Large intestine (tissue), 3 donors: ENCODE results near the gene ATG16L2. TPM values are rescaled to one million over a fixed set of nuclear protein-coding genes. Genes with fewer than 3 reads are reported as not detected.
"Not testable (repeated sequence)": the region's sequence is repeated elsewhere in the genome, so short reads cannot be mapped to it uniquely, and the experiment has no call there.

Experiments used
- DNase-seq, 2 donors: peaks; one replicate each; pipeline versions ENCODE4 v3.0.0 to v3.0.0-alpha.2; 2013
- H3K27ac ChIP-seq: one replicate; pipeline ENCODE4 v1.5.1; 2013; ENCODE audit warnings: low read length
- H3K27me3 ChIP-seq: 2 replicates; pipeline ENCODE4 v1.6.1; 2013; ENCODE audit warnings: low read length; ENCODE audit not compliant: control insufficient read depth, insufficient read depth
- H3K36me3 ChIP-seq: 2 replicates; pipeline ENCODE4 v1.6.1; 2013; ENCODE audit warnings: low read length; ENCODE audit not compliant: control insufficient read depth, insufficient read depth
- H3K4me1 ChIP-seq: one replicate; pipeline ENCODE4 v1.6.1; 2013; ENCODE audit warnings: low read length; ENCODE audit not compliant: control insufficient read depth, insufficient read depth
- H3K4me3 ChIP-seq: one replicate; pipeline ENCODE4 v1.5.1; 2013; ENCODE audit warnings: low read length
- H3K9me3 ChIP-seq: one replicate; pipeline ENCODE4 v1.6.1; 2013; ENCODE audit warnings: mild to moderate bottlenecking, low read depth, low read length, moderate library complexity; ENCODE audit not compliant: control insufficient read depth
- WGBS: methylation state at CpG from one replicate; pipeline ENCODE4 v1.1.5; 2013; ENCODE audit warnings: low lambda C conversion rate; ENCODE audit not compliant: insufficient coverage; 5-methylcytosine and 5-hydroxymethylcytosine counted together
- polyA plus RNA-seq: library from polyadenylated mRNA; unstranded; fragments of 120-200 nt; gene quantifications from one replicate; pipeline ENCODE4 v1.2.1, GENCODE V29; 2013

ATG16L2 gene
- polyA plus RNA-seq, 1 donor: 47.5 TPM

DNA sequence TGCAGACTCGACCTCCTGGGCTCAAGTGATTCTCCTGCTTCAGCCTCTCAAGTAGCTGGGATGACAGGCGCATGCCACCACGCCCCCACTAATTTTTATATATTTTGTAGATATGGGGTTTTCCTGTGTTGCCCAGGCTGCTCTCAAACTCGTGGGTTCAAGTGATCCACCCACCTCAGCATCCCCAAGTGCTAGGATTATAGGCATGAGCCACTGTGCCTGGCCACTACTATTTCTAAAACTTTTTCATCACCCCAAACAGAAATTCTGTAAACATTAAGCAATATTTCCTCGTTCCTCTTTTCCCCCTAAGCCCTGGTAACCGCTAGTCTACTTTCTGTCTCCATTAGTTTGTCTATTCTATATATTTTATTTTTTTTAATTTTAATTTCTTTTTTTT, 9.0 kb upstream of the ATG16L2 start:
- Histone ChIP-seq H3K4me1 (no peaks in the 10 kb centered on the region), H3K36me3 (peaks cover 4% of the 10 kb centered on the region), H3K27me3 (no peaks in the 10 kb centered on the region), H3K27ac (no peak overlapping the region), H3K4me3 (no peak overlapping the region), H3K9me3 (no peaks in the 10 kb centered on the region)
- 81% methylated on average over 2 of the region's 6 CpGs for WGBS
- DNase-seq: no peak

DNA sequence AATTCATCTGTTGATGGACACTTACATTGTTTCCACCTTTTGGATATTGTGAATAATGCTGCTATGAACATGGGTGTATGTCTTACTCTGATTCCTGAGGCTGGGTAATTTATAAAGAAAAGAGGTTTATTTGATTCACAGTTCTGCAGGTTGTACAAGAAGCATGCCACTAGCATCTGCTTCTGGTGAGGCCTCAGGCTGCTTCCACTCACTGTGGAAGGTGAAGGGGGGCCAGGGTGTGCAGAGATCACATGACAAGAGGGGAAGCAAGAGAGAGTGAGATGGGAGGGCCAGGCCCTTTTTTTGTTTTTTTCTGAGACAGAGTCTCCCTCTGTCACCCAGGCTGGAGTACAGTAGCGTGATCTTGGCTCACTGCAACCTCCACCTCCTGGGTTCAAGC, 7.8 kb upstream of the ATG16L2 start:
- H3K36me3 ChIP-seq, H3K27ac ChIP-seq, H3K4me3 ChIP-seq, H3K4me1 ChIP-seq, H3K27me3 ChIP-seq, DNase-seq, H3K9me3 ChIP-seq: not testable (repeated sequence)
- no CpG with 5 or more reads among the region's 1 CpG for WGBS

- Histone ChIP-seq H3K27ac (no peak overlapping the region), H3K27me3 (no peaks in the 10 kb centered on the region), H3K4me3 (no peak overlapping the region), H3K9me3 (no peaks in the 10 kb centered on the region), H3K4me1 (no peaks in the 10 kb centered on the region), H3K36me3 (peaks cover 6% of the 10 kb centered on the region)
- no CpG with 5 or more reads among the region's 5 CpGs for WGBS
- DNase-seq: no peak
These were observed 7.1 kb upstream of the ATG16L2 start for GRCh38 chr11:72807021-72807693.

- H3K27ac ChIP-seq: no peak overlapping the region
- H3K4me1 ChIP-seq: peaks cover 4% of the 10 kb centered on the region
- no peaks in the 10 kb centered on the region for H3K9me3 ChIP-seq
- WGBS: 100% methylated on average over 1 of the region's 2 CpGs
- no peak overlapping the region for H3K4me3 ChIP-seq
- peaks cover 6% of the 10 kb centered on the region for H3K36me3 ChIP-seq
- no peak for DNase-seq
- no peaks in the 10 kb centered on the region for H3K27me3 ChIP-seq
These were observed 6.4 kb upstream of the ATG16L2 start for GRCh38 chr11:72807792-72808191.

- H3K36me3 ChIP-seq: peaks cover 6% of the 10 kb centered on the region
- no peak for DNase-seq
- H3K9me3 ChIP-seq: no peaks in the 10 kb centered on the region
- WGBS: 80% methylated on average over 1 of the region's 4 CpGs
- H3K27ac ChIP-seq: no peak overlapping the region
- H3K27me3 ChIP-seq: no peaks in the 10 kb centered on the region
- H3K4me1 ChIP-seq: peaks cover 8% of the 10 kb centered on the region
- no peak overlapping the region for H3K4me3 ChIP-seq
These were observed 5.8 kb upstream of the ATG16L2 start for GRCh38 chr11:72808331-72808798.

GRCh38 chr11:72811686-72812085, 2.5 kb upstream of the ATG16L2 start:
- DNase-seq, H3K27ac ChIP-seq, H3K4me3 ChIP-seq, H3K36me3 ChIP-seq, H3K9me3 ChIP-seq, H3K27me3 ChIP-seq: not testable (repeated sequence)
- no CpG with 5 or more reads among the region's 10 CpGs for WGBS
- H3K4me1 ChIP-seq: peaks cover 17% of the 10 kb centered on the region

GRCh38 chr11:72812604-72812966, 1.6 kb upstream of the ATG16L2 start:
- no peaks in the 10 kb centered on the region for H3K27me3 ChIP-seq
- peaks cover 3% of the 10 kb centered on the region for H3K9me3 ChIP-seq
- peak overlapping the region; percentile 91 for H3K4me3 ChIP-seq
- no peak for DNase-seq
- no peak overlapping the region for H3K27ac ChIP-seq
- no CpG with 5 or more reads among the region's 4 CpGs for WGBS
- H3K36me3 ChIP-seq: peaks cover 8% of the 10 kb centered on the region
- H3K4me1 ChIP-seq: peaks cover 17% of the 10 kb centered on the region

DNA sequence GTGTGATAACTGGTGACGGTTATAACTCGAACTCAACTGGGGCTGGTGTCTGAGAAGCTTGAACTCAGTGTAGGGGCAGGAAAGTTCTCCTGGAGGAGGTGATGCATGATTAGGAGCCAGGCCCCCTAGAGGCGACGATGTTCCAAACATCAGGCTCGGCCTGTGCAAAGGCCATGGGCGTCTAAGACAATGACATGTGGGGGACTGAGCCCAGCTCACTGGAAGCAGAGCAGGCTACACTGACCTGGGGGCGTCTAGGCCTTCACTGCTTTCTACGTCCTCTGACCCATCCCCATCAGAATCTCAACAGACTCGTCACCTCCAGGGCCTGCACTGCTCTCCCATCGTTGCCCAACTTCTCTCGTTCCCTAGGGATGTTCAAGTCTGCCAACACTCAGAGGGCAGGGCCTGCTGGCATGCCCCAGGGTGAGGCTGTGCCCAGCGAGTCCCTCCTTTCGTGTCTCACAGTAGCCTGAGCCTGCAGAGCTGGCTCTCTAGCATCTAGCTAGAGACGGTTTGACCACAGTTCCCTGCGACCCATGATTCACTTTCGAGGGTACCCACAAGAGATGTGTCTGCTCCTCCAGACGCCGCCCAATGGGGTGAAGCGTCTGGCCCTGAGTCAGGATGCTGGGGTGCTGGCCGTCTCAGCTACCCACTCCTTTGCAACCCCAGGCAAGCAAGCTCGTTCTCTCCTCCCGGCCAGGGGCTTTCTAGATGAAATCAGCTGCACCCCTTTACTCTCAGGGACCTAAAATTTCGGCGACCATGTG, 1.1 kb upstream of the ATG16L2 start:
- peak in 1 of 2 donors; percentile 63 for DNase-seq
- Histone ChIP-seq H3K9me3 (peaks cover 3% of the 10 kb centered on the region), H3K27me3 (no peaks in the 10 kb centered on the region), H3K27ac (peak overlapping the region; percentile 88), H3K36me3 (peaks cover 14% of the 10 kb centered on the region), H3K4me3 (peak overlapping the region; percentile 91), H3K4me1 (peaks cover 17% of the 10 kb centered on the region)
- WGBS: no CpG with 5 or more reads among the region's 24 CpGs

DNA sequence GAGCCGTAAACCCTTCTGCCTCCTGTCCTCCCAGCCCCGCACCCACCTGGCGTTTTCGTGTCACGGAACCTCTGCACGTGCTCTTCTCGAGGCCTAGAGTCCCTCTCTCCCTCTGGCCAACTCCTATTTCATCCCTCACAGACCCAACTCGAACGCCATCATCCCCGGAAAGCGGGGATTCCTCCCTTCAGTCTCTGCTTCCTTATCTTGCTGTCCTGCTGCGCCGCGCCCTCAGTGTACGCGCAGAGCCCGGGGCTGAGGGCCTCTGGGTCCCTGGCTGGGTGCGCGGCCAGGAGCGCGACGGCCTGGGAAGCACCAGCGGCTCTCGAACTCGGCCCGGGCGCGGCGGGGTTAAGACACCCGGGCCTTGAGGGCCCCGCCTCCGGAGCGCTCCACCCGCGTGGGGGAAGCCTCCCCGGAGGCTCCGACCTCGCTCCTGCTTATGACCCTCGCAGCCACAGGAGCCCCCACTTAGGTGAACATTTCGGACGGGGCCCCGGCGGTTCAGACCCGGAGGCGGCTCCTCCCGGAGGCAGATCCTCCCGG, 398 bp upstream of the ATG16L2 start:
- peaks cover 17% of the 10 kb centered on the region for H3K4me1 ChIP-seq
- peaks cover 21% of the 10 kb centered on the region for H3K36me3 ChIP-seq
- no peaks in the 10 kb centered on the region for H3K27me3 ChIP-seq
- H3K4me3 ChIP-seq: peak overlapping the region; percentile 91
- peak overlapping the region; percentile 88 for H3K27ac ChIP-seq
- peak; percentile 69 to 93 for DNase-seq
- no CpG with 5 or more reads among the region's 47 CpGs for WGBS
- peaks cover 3% of the 10 kb centered on the region for H3K9me3 ChIP-seq

DNA sequence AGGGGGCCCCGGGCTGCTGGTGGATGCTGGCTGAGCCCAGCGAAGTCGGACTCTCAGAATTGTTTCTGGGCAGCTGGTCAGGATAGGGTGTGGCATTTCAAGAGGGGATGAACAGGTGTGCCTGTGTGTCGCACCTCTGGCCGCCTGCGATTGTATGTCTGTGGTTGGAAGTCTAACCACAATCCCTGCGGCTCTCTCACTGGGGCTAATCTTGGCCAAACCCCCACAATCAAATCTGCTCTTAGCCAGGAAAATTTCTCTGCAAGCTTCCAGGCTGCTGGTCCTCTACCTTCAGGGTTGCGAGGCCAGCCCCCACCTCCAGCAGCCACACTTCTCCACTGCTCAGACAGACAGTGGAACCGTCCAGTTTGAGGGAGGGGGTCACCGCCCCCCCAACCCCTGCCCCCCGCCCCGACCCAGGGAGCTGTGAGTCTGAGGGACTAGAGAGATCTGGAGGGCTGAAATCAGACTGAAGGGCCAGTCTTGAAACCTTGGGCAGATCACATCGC, 953 bp downstream of the ATG16L2 start:
- no peak overlapping the region for H3K27ac ChIP-seq
- no peak for DNase-seq
- H3K4me3 ChIP-seq: peak overlapping the region; percentile 91
- peaks cover 26% of the 10 kb centered on the region for H3K36me3 ChIP-seq
- H3K4me1 ChIP-seq: peaks cover 17% of the 10 kb centered on the region
- peaks cover 3% of the 10 kb centered on the region for H3K9me3 ChIP-seq
- WGBS: no CpG with 5 or more reads among the region's 13 CpGs
- no peaks in the 10 kb centered on the region for H3K27me3 ChIP-seq
